GM21717 (cell line): Measurements from ENCODE around the gene TMEM239.
A peak's percentile ranks its signal among the peaks of the same experiment; 100 is the strongest.
"Not testable (repeated sequence)": the region's sequence is repeated elsewhere in the genome, so short reads cannot be mapped to it uniquely, and the experiment has no call there.

ENCODE experiments used
- ATAC-seq: cut with Tn5 transposase; IDR thresholded peaks from one replicate; pipeline ENCODE4 v1.9.1; 2021; ENCODE audit warnings: mild to moderate bottlenecking, moderate library complexity; ENCODE audit not compliant: unreplicated experiment

TMEM239 gene

DNA sequence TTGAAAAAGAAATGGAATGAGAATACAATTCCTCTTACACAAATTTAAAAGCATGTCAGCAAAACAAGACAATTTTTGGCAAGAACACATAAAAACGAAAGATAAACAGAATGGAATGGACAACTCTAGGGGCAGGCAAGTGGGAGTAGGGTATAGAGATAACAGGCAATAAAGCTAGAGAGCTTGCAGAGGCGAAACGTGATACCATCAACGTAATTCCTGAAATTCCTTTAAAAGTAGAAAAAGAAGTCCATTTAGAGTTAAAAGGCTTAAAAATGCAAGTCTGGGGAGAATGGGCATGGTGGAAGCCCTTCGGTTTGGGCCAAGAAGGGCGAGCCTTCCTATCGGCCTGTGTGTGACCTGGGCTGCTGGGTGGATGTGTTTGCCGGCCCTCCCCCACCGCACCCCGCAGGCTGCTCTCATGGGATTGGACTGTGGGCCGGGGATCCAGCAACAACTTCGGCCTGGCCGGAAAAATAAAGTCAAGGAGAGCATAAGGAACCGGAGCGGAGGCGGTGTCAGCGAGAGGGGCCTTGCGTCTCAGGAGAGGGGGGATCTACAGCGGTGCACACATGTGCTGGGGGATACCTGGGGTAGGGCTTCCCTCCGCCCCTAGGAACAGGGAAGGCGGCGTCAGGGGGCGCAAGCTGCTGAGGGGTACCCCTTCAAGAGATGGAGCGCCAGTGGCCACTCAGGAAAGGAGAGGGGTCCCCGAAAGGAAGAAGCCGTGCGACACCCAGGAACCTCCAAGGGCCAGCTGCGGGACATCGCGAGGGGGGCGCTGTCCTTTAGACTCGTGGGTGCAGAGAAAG is 4.1 kb downstream of the TMEM239 start:
- ATAC-seq: no peak

DNA sequence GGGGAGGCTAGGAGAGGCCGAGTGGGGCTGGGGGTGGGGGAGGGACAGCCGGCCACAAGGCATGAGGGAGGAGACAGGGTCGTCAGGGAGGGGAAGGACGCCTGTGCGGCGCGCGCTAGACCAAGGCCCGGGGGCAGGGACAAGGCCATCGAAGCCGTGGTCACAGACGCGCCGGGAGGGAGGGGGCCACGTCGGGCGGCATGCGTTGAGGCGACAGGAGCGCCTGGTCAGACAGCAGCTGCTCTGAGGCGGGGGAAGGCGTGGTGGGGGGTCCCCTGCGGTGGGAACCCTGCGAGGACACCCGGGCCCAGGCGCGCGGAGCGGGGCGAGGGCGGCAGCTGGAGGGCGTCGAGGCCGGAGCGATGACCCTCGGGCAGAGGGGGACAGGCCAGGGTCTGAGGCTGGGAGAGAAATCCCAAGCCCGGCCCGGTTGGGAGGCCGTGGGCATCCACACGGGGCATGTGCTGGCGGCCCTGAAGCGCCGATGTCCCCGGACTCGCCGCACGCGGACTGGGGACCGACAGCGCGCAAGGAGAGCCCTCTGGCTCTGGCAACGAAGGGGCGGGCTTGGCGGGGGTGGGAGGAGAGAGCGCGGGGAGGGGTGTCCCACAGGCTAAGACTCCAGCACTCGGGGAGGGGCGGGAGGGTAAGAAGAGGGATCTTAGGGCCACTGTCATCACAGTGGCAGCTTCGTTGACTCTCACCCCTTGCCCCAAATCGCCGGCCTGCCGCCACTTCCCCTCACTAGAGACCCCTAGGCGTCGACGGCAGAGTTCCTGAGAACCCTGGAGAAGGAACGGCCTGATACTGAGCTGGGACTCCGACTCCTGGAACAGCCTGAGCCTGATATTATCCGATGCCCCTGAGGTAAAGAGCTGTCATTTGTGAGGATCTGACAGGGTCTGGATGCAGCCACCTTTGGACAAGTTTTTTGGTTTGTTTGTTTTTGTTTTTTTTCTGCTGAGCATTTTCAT is 5.0 kb downstream of the TMEM239 start:
- no peak for ATAC-seq

DNA sequence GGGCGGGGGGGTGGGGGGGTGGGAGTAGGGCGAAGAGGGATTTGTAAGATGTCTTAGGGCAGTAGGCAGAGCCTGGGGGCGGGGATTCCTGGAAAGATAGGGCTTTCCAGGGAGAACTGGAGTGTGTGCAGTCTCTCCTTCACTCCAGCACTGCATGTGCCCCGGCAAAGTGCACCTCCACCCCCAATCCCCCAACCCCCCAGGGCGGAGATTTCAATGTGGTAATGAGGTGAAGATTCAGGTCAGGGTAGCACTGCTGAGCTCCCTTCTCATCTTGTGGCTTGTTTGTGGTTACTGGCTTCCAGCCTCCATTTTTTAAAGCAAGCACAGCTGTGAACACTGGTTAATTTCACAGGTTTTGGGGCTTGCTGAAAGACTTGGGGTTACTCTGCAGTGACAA is 5.9 kb downstream of the TMEM239 start:
- ATAC-seq: no peak

DNA sequence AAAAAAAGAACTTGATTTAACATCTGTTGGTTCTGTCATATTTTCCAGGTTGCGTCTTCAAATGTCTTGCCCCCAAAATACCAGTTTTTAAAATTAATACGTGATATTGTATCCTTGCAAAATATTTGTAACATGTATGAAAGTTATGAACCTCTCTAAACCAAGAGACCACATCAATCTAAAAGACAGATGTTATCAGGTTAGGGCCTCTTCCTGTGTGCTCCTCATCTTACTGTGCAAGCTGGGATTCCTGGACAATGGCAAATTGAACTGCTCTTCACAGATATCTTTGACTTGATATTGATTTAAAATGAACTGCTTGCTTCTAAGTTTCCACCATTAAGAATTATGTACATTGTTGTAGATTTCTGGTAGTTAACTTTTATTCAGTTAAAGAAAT is 9.6 kb downstream of the TMEM239 start:
- no peak for ATAC-seq

DNA sequence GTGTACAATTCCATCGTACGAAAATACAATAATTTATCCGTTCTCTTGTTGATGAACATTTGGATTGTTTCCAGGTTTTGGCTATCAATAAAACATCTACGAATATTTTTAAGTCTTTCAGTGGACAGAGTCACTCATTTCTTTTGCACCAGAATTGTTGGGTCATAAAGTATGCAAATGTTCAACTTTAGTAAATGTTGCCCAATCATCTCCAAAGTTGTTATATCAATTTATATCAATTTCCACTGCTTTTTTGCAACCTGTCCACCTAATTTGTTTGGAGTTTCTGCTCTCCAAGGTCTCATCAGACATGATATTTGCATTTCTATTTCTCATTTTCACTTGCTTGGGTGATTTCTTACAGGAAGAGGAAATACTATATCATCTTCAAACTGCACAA is 10.5 kb downstream of the TMEM239 start:
- no peak for ATAC-seq

DNA sequence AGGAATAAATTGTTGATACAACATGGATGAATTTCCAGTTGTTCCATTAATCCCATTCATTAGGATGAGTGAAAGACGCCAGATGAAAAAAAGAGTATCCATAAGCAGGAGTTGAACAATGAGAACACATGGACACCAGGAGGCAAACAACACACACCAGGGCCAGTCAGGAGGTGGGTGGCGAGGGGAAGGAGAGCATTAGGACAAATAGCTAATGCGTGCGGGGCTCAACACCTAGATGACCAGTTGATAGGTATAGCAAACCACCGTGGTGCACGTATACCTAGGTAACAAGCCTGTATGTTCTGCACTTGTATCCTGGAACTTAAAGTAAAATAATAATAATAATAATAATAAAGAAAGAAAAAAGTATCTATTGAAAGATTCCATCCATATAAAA is 13.2 kb downstream of the TMEM239 start:
- ATAC-seq: no peak

DNA sequence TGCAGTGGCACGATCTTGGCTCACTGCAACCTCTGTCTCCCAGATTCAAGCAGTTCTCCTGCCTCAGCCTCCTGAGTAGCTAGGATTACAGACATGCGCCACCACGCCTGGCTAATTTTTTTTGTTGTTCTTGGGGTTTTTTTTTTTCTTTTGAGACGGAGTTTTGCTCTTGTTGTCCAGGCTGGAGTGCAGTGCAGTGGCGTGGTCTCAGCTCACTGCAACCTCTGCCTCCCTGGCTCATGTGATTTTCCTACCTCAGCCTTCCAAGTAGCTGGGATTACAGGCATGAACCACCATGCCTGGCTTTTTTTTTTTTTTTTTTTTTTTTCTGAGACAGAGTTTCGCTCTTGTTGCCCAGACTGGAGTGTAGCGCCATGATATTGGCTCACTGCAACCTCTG is 15.0 kb downstream of the TMEM239 start:
- ATAC-seq: not testable (repeated sequence)

DNA sequence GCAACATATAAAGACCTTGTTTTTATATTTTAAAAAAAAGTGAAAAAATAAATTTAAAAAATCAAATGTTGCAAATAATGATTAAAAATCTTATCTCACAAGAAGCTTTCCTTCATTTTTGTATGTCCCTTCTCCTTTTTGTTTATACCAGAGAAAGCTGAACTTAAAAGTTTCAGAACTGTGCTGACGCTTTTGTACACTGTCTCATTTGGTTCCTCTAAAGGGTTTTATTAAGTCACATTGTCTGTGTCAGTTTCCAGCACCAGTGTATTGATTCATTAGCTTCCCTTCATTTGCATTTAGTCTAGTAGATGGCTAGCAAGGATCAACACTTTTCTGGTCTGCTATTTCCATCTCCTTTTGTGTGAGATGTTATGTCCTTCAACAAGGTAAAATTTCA is 17.6 kb downstream of the TMEM239 start:
- ATAC-seq: no peak

DNA sequence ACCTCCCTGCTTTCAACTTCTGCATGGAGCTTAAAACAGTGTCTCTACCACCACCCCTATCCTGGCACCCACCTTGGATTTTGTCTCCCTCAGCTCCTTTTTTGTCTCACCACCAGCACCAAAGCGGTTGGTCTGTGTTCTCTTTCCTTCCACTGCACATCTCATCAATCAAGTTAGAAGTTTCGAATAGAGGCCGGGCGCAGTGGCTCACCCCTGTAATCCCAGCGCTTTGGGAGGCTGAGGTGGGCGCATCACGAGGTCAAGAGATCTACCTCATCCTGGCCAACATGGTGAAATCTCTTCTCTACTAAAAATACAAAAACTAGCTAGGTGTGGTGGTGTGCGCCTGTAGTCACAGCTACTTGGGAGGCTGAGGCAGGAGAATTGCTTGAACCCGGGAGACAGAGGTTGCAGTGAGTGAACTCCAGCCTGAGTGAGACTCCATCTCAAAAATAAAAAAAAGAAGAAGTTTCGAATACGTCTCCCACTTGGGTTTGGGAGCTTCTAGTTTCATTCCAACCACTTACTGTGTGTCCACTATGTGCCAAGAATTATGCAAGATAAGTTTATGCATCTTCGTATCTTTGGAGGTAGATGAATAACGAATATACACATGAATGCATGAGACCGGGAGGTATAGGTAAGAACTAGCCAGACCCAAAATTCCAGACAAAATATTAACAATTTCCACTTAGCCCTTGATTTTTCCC is 18.4 kb downstream of the TMEM239 start:
- no peak for ATAC-seq

DNA sequence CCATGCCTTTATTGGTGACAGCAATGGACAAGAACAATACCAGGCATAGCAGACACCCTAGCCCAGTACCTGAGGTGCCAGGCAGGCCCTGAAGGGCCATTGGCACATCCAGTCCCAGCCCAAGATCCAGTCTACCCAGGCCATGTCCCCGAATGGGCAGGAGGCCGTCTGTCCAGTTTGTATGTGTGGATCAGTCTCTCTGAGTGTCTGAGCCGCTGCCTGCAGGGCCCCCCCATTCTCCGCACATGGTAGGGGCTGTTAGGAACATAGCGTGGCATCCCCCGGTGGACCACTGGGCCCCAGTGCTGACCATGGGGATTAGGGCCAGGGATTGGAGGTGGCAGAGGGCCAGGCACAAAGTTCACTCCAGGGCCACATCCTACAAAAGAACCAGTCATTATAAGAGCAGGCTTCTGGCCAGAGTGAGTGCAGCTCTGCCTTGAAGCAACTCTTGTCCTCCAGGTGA is 19.2 kb downstream of the TMEM239 start:
- ATAC-seq: no peak

DNA sequence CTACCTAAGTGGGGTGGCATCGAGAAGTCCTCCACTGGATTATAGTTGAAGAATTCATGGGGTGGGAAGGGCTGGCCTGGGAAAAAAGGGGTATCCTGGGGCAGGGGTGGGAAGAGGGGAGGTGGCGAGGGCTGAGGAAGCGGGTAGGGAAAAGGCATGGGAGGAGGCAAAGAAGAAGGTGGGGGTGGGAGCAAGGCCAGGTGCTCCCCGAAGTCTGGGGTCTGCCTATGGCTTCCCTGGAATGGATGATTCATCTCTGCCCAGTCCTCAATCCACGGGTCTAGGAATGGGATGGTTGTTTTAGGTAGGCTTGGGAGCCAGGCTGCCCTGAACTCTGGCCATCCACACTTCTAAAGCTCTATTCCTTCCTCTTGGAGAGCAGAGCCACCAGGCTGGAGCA is 19.9 kb downstream of the TMEM239 start:
- no peak for ATAC-seq

DNA sequence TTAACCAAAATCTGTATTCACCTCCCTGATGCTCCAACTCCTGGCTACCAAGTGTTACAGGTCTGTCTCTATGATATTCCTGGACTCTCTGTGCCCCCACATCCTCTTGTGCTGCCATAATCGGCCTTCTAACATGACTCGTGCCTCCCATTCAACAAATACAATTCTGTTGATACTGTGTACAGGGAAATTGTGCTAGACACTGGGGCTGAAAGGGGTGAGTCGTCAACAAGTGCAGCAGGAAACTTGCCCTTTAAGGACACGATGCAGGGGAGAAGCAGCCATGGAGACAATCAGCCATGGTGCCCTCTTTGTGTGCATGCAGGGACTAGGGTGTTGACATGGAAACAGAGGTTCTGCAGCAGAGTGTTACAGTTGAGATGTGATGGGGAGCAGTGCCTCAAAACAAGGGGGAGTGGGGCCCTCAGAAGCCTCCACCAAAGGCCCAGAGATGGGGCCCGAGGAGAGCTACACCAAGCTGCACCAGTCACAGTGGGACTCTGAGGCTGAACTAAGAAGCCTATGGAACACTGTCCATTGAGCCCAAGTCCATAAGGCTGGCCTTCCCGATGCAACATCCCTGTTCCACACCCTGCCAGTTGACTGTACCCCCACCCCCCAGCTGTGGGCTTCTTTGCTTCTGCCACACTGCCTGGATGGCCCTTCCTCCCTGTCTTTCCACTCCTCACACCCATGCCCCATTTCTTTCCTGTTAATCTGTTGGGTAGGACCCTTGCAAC is 21.2 kb downstream of the TMEM239 start:
- no peak for ATAC-seq

DNA sequence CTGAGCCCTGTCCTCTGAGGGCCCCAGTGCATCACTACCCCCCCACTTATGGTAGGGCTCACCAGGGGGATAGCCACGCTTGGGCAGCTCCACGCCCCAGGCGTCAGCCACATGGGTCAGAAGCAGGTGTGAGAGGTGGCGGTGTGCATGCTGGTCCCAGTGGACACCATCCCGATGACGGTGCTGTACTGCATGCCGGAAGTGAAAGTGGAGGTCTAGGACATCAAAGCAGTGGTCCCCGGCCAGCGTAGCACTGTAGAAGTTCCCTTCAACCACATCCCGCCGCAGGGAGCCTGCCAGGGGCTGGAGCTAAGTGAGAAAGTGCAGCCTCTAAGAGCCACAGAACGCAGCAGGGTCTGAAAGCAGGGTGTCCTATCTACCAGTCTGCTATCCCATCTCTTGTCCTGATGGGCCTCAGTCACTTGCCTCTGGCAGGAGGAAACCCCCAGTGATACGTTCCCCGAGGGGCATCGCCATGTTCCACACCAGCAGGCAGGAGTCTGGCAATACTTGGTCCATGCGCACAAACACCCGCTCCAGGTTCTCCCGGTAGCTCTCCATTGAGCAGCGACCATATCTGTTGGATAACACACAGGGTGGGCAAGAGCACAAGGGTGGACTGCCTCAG is 22.1 kb downstream of the TMEM239 start:
- ATAC-seq: no peak

DNA sequence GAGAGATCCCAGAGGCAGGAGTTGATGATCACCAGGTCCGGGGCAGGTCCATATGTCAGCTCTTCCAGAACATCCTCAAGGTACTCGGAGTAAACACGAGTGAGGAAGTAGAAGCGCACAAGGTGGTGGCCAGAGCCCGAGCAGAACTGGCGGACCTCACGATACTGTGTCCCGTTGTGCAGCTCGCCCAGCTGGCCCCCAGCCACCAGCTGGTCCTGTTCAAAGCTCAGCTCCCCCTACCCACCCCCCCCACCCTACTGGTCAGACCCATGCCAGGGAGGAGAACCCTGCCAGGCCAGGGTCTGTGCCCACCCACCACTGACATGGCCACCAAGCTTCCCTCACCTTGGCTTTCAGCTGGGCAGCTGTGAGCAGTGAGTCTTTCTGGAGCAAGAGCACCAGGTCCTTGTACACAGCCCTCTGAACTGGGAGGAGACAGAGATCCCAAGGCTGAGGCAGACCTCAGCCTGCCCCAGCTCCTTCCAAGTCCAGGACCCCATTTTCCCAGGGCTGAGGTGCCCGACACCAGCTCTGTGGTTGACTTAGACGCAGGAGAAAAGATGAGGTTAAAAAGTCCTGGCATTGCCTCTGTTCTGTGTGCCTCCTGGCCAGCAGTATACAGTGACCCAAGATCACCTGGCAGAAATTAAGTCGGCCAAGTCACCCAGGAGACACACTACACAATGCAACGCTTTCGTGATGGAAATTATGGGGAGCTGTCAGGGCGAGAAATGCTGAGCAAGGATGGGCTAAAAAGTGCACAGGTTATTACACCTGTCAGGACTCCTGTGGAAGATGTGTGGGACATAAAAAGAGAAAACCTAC is 22.9 kb downstream of the TMEM239 start:
- no peak for ATAC-seq

DNA sequence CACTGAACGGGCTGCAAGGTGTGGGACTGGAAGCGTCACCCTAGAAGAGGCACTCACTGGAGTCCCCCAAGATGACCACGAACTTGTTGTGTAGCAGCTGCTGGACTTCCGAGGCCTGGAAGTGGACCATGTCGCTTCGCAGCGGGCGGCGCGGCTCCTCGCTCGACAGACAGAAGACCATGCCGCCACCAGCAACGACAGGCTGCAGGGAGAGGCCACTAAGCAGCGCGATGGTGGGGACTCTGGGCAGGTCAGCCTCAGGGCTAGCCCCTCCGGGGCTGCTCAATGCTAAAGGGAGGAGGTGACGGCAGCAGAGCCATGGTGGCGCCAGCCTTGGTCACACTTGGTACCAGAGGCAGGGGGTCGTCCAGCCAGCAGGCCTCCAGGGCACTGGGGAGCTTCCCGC is 23.6 kb downstream of the TMEM239 start:
- no peak for ATAC-seq

DNA sequence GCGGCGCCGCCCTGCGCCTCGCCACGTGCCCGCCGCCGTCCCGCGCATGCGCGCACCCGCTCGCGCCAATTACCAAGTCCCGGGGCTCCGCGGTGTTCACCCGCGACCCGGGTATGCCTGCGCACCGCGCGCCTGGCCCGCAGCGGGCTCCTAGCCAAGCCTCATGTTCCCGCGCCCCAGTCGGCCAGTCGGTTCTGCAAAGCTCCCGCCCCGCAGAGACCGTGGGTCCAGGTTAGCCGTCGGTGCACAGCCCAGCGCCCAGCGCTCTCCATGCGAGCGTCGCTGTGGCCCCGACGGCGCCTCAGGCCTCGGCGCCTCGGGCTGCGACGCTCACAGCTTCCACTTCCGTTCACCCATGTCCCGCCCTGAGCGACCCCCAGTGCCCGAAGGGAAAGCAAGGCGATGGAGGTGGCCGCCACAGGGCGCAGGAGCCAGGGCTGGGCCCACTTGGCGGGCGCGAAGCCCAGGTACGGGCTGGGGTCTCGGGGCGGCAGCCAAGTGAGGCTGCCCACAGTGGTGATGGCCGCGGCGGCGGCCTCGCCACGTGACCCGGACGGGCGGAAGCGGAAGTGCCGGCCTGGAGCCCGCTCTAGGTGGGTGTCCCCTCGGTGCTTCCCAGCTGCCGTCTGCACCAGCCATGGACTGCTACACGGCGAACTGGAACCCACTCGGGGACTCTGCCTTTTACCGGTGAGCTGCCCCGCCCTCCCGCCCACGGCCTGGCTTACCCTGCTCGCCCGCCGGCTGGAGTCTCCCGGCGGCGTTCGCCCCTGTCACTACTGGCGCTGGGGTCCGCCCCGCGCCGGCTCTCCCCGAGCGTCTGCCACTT is 24.2 kb downstream of the TMEM239 start, which contains the start of the genes PCED1A and VPS16:
Gene PCED1A (minus strand): TSS at position 518 of the 829 bp plus-strand sequence. CDS start 743 bp downstream, outside the sequence.
Gene VPS16 (plus strand): TSS at position 608 of the 829 bp plus-strand sequence. CDS start 30 bp downstream, at position 638.
- ATAC-seq: peak; percentile 93

DNA sequence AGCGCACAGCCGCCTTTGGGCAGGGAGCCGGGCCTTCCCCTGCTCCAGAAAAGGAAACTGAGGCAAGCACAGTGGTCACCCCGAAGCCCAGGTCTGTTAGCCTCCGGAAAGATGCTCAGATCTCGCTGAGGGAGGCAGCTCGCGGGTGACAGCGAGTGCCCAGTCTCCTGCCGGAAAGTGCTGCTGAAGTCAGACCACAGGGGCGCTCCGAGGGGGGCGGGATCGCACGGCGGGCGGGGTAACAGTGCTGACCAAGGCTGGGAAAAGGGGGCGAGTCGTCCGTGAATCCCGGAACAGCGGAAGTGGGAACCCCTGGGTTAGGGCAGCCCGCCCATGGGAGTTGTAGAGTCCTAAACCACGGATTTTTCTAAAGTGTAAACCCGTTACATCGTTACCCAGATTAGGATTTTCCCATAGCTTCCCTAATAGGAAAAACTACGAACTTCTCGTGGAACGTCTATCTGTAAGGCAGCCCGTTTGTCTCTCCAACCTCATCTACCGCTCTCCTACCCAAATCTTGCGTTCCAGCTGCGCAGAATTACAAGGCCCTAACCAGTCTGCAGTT is 24.9 kb downstream of the TMEM239 start:
- peak; percentile 43 for ATAC-seq

DNA sequence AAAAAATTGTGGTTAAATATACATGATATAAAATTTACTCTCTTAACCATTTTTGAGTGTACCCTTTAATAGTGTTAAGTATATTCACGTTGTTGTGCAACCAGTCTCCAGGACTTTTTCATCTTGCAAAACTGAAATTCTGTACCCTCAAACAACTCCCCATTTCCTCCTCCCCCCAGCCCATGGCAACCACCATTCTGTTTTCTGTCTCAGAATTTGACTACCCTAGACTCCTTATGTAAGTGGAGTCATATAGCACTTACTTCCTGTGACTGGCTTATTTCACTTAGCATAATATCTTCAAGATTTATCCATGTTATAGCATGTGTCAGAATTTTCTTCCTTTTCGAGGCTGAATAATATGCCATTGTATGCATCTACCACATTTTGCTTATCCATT is 29.4 kb downstream of the TMEM239 start:
- ATAC-seq: no peak
